Globus pallidus (tissue), 1 donor: ENCODE data around the gene CTNNA2.
"Not testable (repeated sequence)": the region's sequence is repeated elsewhere in the genome, so short reads cannot be mapped to it uniquely, and the experiment has no call there.

Experiments
- DNase-seq: peaks from one replicate; pipeline ENCODE4 v3.0.0-alpha.2; 2015; ENCODE audit warnings: low spot score

CTNNA2 gene

DNA sequence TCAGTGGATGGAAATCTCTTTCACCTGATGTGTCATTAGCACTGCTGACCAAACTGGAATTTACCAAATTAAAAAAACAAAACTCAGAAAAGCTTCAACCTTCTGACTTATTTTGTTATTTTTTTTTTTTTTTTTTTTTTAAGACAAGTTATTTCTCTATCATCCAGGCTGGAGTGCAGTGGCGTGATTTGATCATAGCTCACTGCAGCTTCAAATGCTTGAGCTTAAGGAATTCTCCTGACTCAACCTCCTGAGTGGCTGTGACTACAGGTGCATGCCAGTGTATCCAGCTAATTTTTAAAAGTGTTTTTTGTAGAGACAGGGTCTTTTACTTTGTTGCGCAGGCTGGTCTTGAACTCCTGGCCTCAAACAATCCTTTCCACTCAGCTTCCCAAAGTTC, 636.1 kb downstream of the CTNNA2 start:
- DNase-seq, result no peak

DNA sequence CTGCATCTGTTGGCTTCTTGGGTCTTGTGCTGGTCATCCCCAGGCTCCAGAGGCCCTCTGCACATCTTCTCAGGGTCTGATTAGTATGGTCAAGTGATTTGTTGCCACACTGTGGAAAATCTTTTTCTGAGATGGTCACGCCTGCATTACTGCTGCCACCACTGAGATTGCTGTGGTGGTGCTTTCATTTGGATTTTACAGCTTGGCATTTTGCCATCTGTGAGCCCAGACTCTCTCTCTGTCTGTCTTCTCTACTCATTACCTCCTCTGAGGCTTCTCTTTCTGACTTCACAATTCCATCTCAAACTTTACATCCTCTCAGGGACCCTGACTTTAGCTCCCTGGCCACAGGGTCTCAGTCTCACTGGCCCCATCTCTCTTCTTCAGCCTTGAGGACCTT, 637.1 kb downstream of the CTNNA2 start:
- DNase-seq, result no peak

DNA sequence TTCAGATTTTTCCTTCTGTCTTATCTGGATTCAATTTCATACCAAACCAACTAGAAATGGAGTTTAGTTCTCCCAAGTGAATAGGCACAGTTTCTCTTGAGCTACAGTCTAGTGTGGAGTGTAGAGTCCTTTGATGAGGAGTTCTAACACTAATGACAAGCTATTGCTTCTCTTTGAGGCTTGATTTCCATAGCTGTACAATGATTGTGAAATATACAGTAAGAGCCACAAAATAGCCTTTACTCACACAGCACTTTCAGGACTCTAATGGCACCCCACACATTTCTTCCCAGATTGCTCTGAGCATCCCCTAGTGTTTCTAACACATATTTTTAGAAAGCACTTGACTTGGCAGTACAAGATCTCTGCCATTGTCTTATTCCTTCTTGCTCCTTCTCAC, 638.4 kb downstream of the CTNNA2 start:
- no peak for DNase-seq

DNA sequence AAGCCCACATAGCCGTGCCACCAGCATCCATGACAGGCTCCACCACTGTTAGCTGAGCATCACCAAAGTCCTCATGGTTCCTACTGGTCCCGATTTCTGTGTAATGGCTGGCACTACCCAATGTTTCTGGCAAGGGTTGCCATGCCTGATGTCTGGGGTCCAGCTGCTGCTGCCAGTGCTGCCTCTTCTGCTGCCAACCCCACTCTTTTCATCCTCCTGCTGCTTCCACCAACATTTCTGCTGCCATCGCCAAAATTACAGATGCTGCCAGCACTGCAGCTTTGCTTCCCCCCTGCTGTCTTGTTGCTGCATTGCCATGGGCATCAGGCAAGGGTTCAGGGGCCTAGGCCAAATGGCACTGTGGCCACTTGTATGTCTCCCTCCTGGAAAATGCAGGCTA, 638.8 kb downstream of the CTNNA2 start:
- no peak for DNase-seq

DNA sequence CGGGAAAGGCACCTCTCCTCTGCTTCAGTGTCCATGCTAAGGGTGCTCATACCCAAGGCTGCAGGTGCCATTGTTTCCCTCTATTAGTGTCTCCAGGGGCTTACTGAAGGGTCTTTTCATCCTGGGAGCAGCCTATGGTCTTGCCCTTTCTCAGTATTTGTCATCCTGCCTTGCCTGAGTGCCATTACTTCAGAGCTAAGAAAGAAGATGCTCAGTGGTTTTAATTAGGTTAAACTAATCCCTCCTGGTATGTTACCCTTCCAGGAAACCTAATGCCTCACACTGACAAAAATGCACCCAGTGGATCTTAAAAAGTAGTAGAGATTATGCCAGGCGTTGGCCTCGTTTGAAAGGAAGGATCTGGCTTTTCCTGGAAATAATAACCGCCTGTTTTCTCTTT, 640.3 kb downstream of the CTNNA2 start:
- DNase-seq, result no peak

DNA sequence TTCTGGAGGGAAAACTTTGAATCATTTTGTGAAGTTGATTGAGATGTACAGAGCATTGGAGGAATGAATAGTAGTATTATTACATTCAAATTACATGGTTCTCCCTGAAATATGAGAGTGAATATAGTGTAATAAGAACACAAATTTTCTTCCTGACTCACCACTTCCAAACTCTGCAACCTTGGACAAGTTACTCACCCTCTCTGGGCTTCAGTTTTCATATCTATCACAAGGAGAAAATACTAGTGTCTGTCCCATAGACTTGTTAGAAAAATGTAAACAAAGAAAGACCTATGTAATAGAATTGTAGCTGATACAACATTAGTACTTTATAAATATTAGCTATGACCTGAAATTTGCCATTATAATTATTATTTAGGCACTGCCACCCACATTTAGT, 640.9 kb downstream of the CTNNA2 start:
- DNase-seq, result no peak

DNA sequence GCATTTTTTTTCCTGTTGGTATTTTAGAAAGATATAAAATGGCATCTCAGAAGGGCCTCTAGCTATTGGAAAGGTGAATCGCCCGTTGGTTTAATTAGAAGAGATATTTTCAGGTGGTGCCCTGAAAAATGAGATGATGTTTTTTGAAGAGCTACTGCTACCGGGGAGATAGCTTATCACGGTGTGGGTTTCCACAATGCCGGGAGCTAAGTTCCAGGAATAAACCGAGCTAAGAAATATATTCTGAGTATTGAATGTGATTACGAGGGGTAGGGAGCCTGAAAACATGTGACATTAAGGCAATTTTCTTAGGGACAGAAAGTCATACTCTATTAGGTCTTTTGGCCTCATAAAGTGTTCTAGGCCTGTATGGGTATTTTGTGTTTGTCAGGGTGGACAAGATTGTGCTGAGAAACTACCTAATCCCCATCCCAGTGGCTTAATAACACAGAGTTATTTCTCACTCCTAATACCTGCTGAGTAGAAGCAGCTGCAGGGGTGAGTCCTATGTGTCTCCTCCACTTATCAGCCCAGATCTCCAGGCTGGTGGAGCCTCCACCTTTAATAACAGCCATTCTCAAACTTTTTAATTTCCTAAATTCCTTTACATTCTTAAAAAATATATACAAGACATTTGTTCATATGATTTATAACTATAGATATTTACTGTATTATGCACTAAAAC, 641.5 kb downstream of the CTNNA2 start:
- no peak for DNase-seq

DNA sequence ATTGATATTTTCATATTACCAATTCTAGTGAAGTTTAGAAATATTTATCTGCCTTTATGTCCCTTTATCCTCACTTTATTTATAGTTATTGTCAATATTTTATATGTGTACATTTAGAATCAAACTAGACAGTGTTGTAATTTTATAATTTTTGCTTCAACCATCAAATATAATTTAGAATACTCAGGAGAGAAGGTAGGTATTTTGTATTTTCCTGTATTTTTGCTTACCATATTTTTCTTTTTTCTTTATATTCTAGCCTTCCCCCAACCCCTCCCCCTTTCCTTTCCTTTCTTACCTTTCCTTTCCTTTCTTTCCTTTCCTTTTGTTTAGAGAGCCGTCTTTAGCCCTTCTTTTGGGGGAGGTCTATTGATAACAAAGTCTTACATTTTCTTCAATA, 651.5 kb downstream of the CTNNA2 start:
- DNase-seq, result no peak

DNA sequence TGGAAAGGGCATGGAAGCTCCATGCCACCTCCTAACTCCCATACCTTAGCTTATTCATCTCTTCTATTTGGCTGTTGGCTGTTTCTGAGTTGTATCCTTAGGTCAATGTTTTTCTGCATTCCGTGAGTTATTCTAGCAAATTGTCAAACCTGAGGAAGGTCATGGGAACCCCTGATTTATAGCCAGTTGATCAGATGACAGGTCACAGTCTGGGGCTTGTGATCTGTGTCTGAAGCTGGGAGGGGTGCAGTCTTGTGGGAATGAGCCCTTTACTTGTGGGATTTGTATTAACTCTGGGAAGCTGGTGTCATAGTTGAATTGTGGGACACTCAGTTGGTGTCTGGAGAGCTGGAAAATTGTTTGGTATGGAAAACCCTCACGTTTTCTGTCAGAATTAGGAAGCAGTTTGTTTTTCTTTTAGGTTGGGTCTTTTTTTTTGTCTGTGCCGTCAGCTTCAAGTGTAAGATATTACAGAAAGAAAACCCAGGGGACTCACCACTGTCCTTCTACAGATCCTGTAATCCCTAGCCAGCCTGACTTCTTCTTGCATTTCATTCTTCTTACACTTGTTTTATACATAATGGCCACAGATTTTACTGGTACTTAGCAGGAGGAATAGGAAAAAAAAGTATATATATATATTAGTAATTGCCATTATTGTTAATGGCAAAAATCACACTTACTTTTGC, 653.8 kb downstream of the CTNNA2 start:
- DNase-seq, result no peak

DNA sequence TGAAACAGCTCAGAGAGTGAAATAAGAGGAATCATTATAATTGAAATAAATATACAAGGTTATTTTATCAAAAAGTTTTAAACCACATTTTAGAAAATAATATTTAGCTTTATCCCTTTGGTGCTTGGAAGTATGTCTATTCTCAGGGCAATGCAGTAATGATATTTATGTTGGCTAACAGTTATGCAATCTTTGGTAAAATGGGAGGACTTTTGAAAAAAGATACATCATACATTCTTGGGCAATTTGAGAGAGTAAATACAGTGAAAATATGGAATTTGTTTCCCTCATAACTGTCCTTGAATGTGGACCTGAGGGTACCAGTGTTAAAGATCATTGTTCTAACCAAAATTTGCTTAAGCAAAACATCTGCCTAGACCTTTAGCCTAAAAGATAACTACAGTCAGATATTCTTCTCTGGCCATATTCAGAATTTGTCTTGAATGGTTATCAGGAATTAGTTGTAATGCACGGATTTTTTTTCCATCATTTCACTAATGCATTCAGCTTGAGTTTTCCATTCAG, 654.5 kb downstream of the CTNNA2 start:
- DNase-seq, result no peak

DNA sequence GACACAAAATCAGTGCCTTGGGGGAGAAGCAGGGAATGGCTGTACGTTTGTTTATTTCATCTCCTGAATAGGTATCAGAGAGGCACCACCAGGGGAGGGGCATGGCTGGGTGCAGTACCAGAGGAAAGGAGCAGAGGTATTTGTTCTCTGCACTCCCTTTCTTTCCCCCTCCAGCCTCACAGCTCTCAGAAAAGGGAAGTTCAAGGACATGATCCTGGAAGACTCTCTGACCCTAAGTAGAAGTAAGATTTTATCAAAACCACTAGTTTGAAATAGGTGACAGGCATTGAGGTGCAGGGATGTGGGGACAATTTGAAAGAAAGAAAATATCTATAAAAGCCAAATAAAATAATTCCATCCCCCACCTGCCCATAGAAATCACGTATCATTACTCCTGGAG, 655.2 kb downstream of the CTNNA2 start:
- no peak for DNase-seq

DNA sequence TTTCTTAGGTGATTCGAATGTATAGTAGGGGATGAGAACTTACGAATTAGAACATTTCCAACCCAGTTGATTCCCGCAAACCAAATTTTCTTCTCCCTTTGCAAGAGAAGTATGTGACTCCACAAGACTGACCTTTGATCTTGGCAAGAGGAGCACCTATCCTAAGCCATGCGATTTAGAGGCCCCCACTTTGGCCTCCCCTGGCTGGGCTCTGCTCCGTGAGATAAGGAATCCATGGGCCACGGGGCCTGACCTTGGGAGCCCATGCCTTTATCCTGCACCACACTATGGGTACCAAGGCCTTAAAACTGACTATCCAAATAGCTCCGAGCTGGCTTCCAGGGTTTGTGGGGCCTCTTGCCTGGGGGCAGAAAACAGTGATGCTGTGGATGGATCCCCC, 656.0 kb downstream of the CTNNA2 start:
- no peak for DNase-seq

DNA sequence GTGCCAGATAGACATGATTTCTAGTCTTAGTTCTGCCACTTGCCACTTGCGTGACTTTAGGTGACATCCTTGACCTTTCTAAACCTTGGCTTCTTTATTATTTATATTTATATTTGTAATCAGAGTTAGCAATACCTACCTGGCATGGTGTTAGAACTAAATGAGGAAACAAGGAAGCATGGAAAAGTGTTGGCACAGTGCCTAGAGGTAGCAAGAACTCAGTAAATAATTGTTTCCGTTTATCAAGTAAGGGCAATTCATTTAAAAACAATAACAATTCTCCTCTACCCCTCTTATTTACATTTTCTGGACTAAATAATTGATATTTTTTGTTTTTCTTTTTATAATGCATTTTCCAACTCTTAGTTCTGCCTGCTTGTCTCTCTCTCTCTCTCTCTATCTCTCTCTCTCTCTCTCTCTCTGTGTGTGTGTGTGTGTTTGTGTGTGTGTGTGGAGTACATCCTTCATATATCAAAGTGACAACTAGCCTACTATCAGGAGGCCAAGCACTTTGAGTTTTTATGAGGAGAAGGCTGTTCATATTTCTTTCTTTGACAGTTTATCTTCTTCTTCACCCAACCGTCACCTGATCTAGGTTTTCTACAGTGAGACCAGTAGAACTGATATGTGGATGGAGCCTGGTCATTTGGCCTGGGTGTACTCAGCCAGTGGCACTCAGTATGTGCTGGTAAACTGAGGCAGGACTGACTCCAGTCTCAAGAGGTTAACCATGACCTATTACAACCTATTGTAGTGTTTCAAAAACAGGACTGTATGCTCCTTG, 657.2 kb downstream of the CTNNA2 start:
- no peak for DNase-seq

DNA sequence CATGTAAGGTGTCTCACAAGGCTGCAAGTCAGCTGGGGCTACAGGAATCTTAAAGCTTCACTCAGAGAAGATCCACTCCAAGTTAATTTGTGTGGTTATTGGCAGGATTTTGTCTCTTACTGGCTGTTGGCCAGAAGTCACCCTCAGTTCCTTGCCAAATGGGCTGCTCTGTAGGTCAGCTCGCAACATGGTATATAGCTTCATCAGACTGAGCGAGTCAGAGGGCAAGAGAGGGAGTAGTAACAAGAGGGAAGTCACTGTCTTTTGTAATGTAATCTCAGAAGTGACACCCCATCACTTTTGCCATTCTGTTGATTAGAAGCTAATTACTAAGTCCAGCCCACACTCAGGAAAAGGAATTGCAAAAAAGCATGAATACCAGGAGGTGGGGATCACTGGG, 672.2 kb downstream of the CTNNA2 start:
- DNase-seq, result no peak

DNA sequence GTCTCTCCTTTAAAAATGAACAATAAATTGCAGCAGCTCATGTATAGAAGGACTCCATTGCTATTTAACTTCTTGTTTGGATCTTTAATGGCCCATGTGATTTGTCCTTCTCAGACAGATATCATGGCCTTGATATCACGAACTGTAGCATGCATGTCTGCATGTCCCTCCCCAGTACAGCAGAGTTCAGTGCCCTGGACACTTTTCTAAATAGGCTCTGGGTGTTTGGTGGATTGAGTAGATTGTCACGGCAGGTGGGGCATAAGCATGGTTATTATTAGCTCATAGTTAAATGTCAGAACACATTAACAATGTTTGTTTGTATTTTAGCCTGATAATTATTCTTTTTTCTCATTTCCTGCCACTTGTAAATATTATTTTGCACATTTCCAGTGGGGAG, 673.4 kb downstream of the CTNNA2 start:
- no peak for DNase-seq

DNA sequence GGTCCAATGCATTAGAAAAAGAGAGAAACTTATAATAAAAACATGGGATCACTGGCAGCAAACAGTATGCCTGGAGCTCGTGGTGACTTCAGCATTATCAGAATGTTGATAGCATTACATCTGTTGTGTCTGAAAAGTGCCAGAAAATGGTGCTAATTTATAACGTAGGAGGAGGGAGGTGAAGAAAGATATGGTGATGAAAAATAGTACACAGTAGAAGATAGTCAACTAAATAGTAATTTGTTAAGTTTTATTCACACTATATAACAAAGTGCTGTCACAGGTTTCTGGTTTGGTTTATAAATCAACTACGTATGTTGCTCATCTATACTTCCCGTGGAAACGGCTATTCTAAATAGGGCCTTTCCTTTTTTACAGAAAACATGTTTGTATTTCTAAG, 674.3 kb downstream of the CTNNA2 start:
- DNase-seq, result no peak

DNA sequence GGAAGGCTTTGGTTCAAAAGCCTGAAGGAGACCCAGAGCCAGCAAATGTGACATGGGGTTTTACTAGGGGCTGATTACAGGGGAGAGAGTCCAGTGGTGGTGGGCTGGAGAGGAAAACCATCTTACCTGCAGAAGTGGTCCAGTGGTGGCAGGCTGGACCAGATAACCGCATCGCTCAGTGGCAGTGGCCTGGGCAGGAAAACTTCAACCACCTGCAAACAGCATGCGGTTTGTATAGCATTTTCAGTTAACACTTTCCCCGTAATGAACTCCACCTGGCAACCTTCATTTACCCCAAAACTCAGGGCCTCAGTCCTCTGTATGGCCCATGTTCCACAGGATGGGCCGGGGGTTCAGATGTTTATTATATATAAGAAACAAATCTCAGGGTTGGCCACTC, 677.3 kb downstream of the CTNNA2 start:
- DNase-seq, result no peak

DNA sequence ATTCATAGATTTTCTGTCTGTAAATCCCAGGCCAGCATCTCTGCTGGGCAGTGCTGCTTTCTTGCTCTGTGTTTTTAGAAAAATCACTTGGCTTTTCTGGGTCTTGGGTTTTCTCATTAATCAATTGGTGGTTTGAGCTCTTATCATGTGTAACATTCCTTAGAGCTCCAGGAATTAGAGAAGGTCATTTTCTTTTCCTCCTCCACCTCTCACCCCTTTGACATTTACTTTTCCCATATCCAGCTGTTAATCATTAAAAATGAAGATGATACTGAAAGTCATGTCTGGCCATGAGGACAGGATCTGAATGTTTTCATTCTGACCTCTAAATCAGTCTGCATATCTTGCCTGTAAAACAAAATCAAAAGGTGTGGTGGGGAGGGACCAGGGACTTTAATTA, 680.7 kb downstream of the CTNNA2 start:
- no peak for DNase-seq

DNA sequence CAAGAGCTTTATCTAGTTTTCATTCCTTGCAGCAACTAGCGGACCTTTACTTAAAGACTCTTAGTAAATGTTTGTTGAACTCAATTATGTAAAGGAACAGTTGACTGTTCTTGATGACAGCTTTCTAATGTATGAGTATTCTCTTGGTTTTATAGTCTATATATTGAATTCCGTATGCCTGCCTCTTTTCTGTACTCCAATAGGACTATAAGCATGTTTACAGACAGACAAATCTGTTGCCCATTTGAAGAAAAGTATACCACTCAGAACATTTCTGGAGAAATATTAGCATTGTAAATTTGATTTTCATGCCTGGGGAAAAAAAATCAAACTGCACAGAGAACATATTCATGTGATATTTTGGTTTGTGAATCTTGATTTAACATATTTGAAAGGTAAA, 682.2 kb downstream of the CTNNA2 start:
- no peak for DNase-seq

DNA sequence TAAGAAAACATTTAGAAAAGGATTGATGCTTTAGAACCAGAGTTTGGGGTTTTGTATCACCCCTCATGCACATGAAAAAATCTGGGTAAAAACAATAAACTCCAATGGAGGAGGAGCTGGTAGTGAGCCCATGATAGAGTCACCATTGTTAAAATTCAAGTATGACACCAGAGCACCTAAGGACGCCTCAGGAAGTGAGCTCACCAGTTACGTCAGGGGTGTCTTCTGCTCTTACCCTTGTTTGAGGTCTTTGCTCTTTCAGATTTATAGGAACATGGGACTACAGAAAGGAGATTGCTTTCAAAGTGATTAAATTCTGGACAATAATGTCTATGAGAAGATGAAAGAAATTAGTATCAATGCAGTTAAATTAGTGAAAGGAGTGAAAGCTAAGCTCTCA, 685.2 kb downstream of the CTNNA2 start:
- no peak for DNase-seq

DNA sequence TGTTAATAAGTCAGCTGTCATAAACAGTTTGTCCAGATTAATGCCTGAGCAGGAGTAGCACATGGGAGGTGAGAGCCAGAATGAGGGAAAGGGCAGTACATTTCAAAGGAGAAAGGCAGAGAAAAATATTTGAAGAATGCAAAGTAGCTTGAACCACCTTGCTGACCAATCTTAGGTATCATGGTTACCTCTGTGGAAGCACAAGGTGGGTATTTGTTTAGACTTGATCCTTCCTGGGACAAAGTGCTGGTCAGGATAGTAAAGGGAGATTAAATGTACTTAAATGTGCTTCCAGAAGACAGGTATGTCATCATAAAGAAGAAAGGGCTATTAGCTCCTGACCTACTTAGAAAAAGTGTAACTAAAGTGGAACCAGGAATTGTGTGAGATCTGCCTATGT, 686.7 kb downstream of the CTNNA2 start:
- DNase-seq, result no peak

DNA sequence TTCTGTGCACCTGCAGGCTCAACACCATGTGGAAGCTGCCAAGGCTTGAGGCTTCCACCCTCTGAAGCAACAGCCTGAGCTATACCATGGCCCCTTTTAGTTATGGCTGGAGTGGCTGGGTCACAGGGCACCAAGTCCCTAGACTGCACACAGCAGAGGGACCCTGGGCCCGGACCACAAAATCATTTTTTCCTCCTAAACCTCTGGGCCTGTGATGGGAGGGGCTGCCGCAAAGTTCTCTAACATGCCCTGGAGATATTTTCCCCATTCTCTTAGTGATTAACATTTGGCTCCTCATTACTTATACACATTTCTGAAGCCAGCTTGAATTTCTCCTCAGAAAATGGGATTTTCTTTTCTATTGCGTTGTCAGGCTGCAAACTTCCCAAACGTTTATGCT, 691.1 kb downstream of the CTNNA2 start:
- DNase-seq, result not testable (repeated sequence)

DNA sequence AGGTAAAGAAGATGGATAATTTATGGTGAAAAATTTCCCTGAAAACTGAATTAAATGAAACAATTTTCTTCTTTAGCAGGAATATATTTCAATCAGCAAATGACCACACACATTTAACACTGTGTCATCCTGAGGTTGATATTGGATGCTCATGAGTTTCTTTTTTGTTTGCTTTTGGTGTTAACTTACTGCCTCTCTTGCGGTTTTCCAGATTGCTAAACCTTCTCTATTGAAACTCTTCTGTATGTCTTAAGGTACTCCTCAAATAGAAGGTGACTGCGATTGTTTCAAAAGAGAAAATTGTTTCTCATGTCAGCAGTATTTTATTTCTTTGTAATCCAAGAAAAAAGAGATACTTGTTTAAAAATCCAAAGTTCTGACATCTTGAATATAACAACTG, 692.6 kb downstream of the CTNNA2 start:
- DNase-seq, result no peak
